Naive thymus-derived CD4-positive, alpha-beta T cell (primary cell): ENCODE data around the gene METTL21A. TPM values are rescaled to one million over a fixed set of nuclear protein-coding genes. Genes with fewer than 3 reads are reported as not detected.

Source experiments
- ATAC-seq: fragments of 150-1000 bp; cut with Tn5 transposase; 2 replicates; pipeline ENCODE4 v1.10.0; 2021; ENCODE audit warnings: mild to moderate bottlenecking, moderate library complexity
- CTCF ChIA-PET: fragments of 350-600 bp; sonication (Branson Sonifier 250); formaldehyde crosslinking; loops from one replicate; lab custom pipeline; 2021; ENCODE audit warnings: antibody characterized with exemption; lab: Charles Lee
- POLR2A ChIA-PET: fragments of 350-600 bp; sonication (Branson Sonifier 250); formaldehyde crosslinking; loops from one replicate; lab custom pipeline; 2021; ENCODE audit warnings: antibody characterized with exemption, inconsistent platforms; lab: Charles Lee
- DNase-seq, 9 donors: peaks; one replicate each; pipeline versions ENCODE4 v3.0.0 to v3.0.0-alpha.2; 2020 to 2022; ENCODE audit warnings: mixed read lengths in 1 of 9
- H3K27ac ChIP-seq: one replicate; pipeline ENCODE4 v1.7.0; 2013; ENCODE audit warnings: mild to moderate bottlenecking, low read depth, low read length, moderate library complexity
- H3K27me3 ChIP-seq, 2 donors: one replicate each; pipeline ENCODE4 v1.7.0; 2013; ENCODE audit warnings: low read length in 2 of 2, mild to moderate bottlenecking in 2 of 2, moderate library complexity in 2 of 2; ENCODE audit not compliant: control insufficient read depth in 2 of 2, insufficient read depth in 2 of 2
- H3K36me3 ChIP-seq, 3 experiments: 1 replicate in 2 of 3; 2 replicates in 1 of 3; pipeline ENCODE4 v1.7.0; 2013; ENCODE audit warnings: low read length in 3 of 3, mild to moderate bottlenecking in 3 of 3, moderate library complexity in 1 of 3; ENCODE audit not compliant: insufficient read depth in 3 of 3, control insufficient read depth in 2 of 3
- H3K4me1 ChIP-seq, 2 donors: one replicate each; pipeline ENCODE4 v1.7.0; 2013; ENCODE audit warnings: low read length in 2 of 2, mild to moderate bottlenecking in 2 of 2, moderate library complexity in 1 of 2; ENCODE audit not compliant: control insufficient read depth in 2 of 2, insufficient read depth in 2 of 2
- H3K4me3 ChIP-seq: 2 replicates; pipeline ENCODE4 v1.7.0; 2013; ENCODE audit warnings: mild to moderate bottlenecking, low read length
- H3K9me3 ChIP-seq, 3 experiments: 1 replicate in 2 of 3; 2 replicates in 1 of 3; pipeline ENCODE4 v1.7.0; 2013; ENCODE audit warnings: low read length in 3 of 3; ENCODE audit not compliant: control insufficient read depth in 2 of 3
- H3K27ac Mint-ChIP-seq, 9 donors: one replicate each; pipeline ENCODE4 v1.8.0; 2020 to 2022; ENCODE audit warnings: mixed read lengths in 9 of 9, mild to moderate bottlenecking in 8 of 9, moderate library complexity in 5 of 9, inconsistent platforms in 2 of 9
- H3K27me3 Mint-ChIP-seq, 5 donors: one replicate each; pipeline ENCODE4 v1.8.0; 2021 to 2022; ENCODE audit warnings: mixed read lengths in 5 of 5, mild to moderate bottlenecking in 1 of 5
- H3K36me3 Mint-ChIP-seq, 5 donors: one replicate each; pipeline ENCODE4 v1.8.0; 2020 to 2022; ENCODE audit warnings: mixed read lengths in 5 of 5, mild to moderate bottlenecking in 3 of 5, inconsistent platforms in 1 of 5
- H3K4me1 Mint-ChIP-seq, 7 donors: one replicate each; pipeline ENCODE4 v1.8.0; 2020 to 2022; ENCODE audit warnings: mixed read lengths in 7 of 7, mild to moderate bottlenecking in 3 of 7, inconsistent platforms in 1 of 7
- H3K4me3 Mint-ChIP-seq, 10 donors: one replicate each; pipeline ENCODE4 v1.8.0; 2020 to 2022; ENCODE audit warnings: mild to moderate bottlenecking in 10 of 10, mixed read lengths in 10 of 10, moderate library complexity in 6 of 10, inconsistent platforms in 2 of 10
- H3K9me3 Mint-ChIP-seq, 11 donors: one replicate each; pipeline ENCODE4 v1.8.0; 2020 to 2022; ENCODE audit warnings: mixed read lengths in 11 of 11, mild to moderate bottlenecking in 4 of 11, inconsistent platforms in 1 of 11, moderate library complexity in 1 of 11
- intact Hi-C, 2 donors: fragments of 100-400 bp; cut with micrococcal nuclease; formaldehyde crosslinking; loops; one replicate each; pipeline ENCODE4 v1.15.1; 2023
- polyA plus RNA-seq, 2 donors: library from polyadenylated mRNA; unstranded; fragments of 300-500 nt; fragmentation: Illumina TruSeq; gene quantifications; one replicate each; pipeline ENCODE4 v1.2.3, GENCODE V29; 2021
- total RNA-seq, 6 experiments: library from RNA in 5 of 6; stranded (reverse) in 5 of 6; gene quantifications; 1 replicate in 5 of 6; 2 replicates in 1 of 6; pipeline ENCODE4 v1.2.3 and lab custom pipeline; 2021 to 2026

Gene METTL21A
- total RNA-seq, result 10 to 100 TPM; 14.6 to 20.5 (median 19.6) TPM
- 10 to 100 TPM; 39.9 to 40.2 TPM for polyA plus RNA-seq
- total RNA-seq (lab: John Stamatoyannopoulos, UW), result 14.1 reads per million, percentile 43 among the genes with 10 or more reads in this experiment

DNA sequence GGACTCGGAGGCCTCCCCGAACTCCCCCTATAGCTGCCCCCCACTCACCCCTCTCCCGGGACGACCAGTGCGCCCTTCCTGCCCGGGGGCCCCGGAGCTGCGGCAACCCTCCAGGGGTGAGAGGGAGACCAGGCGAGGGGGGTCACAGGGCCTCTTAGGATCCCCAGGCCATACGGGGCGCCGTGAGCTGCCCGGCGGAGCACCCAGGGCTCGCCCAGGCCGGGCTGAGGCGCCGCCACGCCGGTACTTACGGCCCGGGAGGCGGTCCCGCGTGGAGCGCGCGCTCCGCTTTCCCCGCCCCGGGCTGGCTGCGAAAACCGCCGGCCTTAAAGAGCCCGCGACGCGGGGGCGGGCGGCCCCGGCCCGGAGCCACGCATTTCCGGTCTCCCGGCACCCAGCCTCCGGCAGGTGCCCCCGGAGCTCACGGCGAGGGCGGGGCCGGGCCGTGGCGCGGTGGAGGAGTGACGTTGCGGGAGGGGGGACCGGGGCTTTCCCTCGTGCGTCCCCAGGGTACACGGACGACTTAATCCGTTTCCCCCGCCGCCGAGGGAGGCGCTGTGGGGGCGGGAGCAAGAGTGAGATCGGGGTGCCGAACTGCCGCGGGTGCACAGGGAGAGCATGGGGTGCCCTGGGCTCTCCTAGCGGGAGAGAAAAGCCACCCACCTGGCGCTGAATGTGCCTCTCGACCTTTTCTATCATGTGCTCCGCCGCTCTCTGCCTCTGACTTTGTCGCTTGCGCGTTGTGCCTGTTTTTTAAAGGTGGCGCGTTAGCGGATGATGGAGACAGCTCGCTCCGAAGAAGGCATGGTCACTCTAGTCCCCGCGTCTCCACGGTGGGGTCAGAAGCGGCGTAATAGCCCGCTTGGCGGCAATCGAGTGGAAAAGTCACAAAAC lies at the start of gene METTL21A:
Gene METTL21A (minus strand): TSS at position 381 of the 894 bp plus-strand sequence. CDS start 1,019 bp downstream, outside the sequence.
- H3K4me3 Mint-ChIP-seq, result peak within 1 kb of the TSS; percentile 93 to 96 (median 94)
- H3K36me3 ChIP-seq, result peaks cover 0 to 22% (median 0%) of the 10 kb centered on the region in 3 experiments
- ChIA-PET POLR2A (interaction anchor here (0.7 to 4.3 kb wide), 16 partner anchors 12 to 1539 kb away, joined by 3 to 89 read pairs (median 5); partner anchors contain the start of genes CCNYL1, CREB1, FASTKD2 and INO80D), CTCF (interaction anchor here (0.6 to 1.7 kb wide), 9 partner anchors 8 to 647 kb away, joined by 3 to 5 read pairs (median 3); partner anchors contain the start of gene CCNYL1)
- peaks cover 4 to 10% of the 10 kb centered on the region in 2 donors for H3K4me1 ChIP-seq
- no peaks in the 10 kb centered on the region for H3K27me3 ChIP-seq
- H3K27me3 Mint-ChIP-seq, result peaks cover 0 to 2% (median 0%) of the 10 kb centered on the region in 5 donors
- H3K4me3 ChIP-seq, result peak within 1 kb of the TSS; percentile 92
- peak within 1 kb of the TSS; percentile 99 for H3K27ac ChIP-seq
- DNase-seq (peak; percentile 91 to 97 (median 95)), ATAC-seq (peak; percentile 91)
- no peaks in the 10 kb centered on the region for H3K9me3 Mint-ChIP-seq
- peaks cover 32 to 52% (median 40%) of the 10 kb centered on the region in 7 donors for H3K4me1 Mint-ChIP-seq
- no peaks in the 10 kb centered on the region for H3K9me3 ChIP-seq
- H3K36me3 Mint-ChIP-seq, result peaks cover 0 to 8% (median 5%) of the 10 kb centered on the region in 5 donors
- intact Hi-C loops, result loop anchor here (1.0 to 10.0 kb wide), 16 partner anchors 48 to 1540 kb away; partner anchors contain the start of genes CCNYL1 (in 2 of the 2), CREB1 (in 2 of the 2), FASTKD2 (in 2 of the 2) and FZD5 (in 2 of the 2)
- H3K27ac Mint-ChIP-seq, result peak within 1 kb of the TSS; percentile 86 to 96 (median 95)

- Histone ChIP-seq H3K4me1 (no peaks in the 10 kb centered on the region), H3K4me3 (no peak overlapping the region), H3K36me3 (no peaks in the 10 kb centered on the region), H3K27ac (no peak overlapping the region), H3K27me3 (no peaks in the 10 kb centered on the region), H3K9me3 (no peaks in the 10 kb centered on the region)
- Mint-ChIP-seq H3K36me3 (peaks cover 0 to 4% (median 0%) of the 10 kb centered on the region in 5 donors), H3K4me3 (no peak overlapping the region), H3K9me3 (no peaks in the 10 kb centered on the region), H3K4me1 (no peaks in the 10 kb centered on the region), H3K27ac (no peak overlapping the region), H3K27me3 (peaks cover 0 to 12% (median 11%) of the 10 kb centered on the region in 5 donors)
- no peak for ATAC-seq
- POLR2A ChIA-PET, result no interaction called here
- intact Hi-C loops, result no loop called here
- no peak for DNase-seq
- CTCF ChIA-PET, result no interaction called here
Observed at GRCh38 chr2:207674826-207675225, 49.6 kb upstream of the METTL21A start.

GRCh38 chr2:207674266-207674774 lies 49.1 kb upstream of the METTL21A start:
- Mint-ChIP-seq H3K36me3 (no peaks in the 10 kb centered on the region), H3K4me3 (no peak overlapping the region), H3K9me3 (no peaks in the 10 kb centered on the region), H3K27ac (no peak overlapping the region), H3K27me3 (peaks cover 0 to 7% (median 7%) of the 10 kb centered on the region in 5 donors), H3K4me1 (no peaks in the 10 kb centered on the region)
- intact Hi-C loops, result no loop called here
- ATAC-seq (no peak), DNase-seq (no peak)
- ChIA-PET POLR2A (no interaction called here), CTCF (no interaction called here)
- no peaks in the 10 kb centered on the region for H3K9me3 ChIP-seq
- no peaks in the 10 kb centered on the region for H3K27me3 ChIP-seq
- no peaks in the 10 kb centered on the region for H3K36me3 ChIP-seq
- no peak overlapping the region for H3K4me3 ChIP-seq
- no peaks in the 10 kb centered on the region for H3K4me1 ChIP-seq
- H3K27ac ChIP-seq, result no peak overlapping the region

GRCh38 chr2:207673431-207673830 lies 48.2 kb upstream of the METTL21A start:
- no peaks in the 10 kb centered on the region for H3K4me1 Mint-ChIP-seq
- DNase-seq (no peak), ATAC-seq (no peak)
- H3K4me3 ChIP-seq, result no peak overlapping the region
- CTCF ChIA-PET, result no interaction called here
- H3K27me3 Mint-ChIP-seq, result peaks cover 0 to 7% (median 5%) of the 10 kb centered on the region in 5 donors
- H3K27me3 ChIP-seq, result no peaks in the 10 kb centered on the region
- intact Hi-C loops, result no loop called here
- no peaks in the 10 kb centered on the region for H3K4me1 ChIP-seq
- no peak overlapping the region for H3K27ac Mint-ChIP-seq
- no peaks in the 10 kb centered on the region for H3K9me3 ChIP-seq
- no peak overlapping the region for H3K27ac ChIP-seq
- POLR2A ChIA-PET, result no interaction called here
- no peaks in the 10 kb centered on the region for H3K36me3 ChIP-seq
- H3K9me3 Mint-ChIP-seq, result no peaks in the 10 kb centered on the region
- no peaks in the 10 kb centered on the region for H3K36me3 Mint-ChIP-seq
- no peak overlapping the region for H3K4me3 Mint-ChIP-seq

GRCh38 chr2:207670887-207671286 lies 45.7 kb upstream of the METTL21A start:
- no peak overlapping the region for H3K4me3 ChIP-seq
- Mint-ChIP-seq H3K4me1 (no peaks in the 10 kb centered on the region), H3K36me3 (no peaks in the 10 kb centered on the region), H3K4me3 (no peak overlapping the region), H3K9me3 (no peaks in the 10 kb centered on the region), H3K27ac (no peak overlapping the region), H3K27me3 (peaks cover 0 to 7% (median 0%) of the 10 kb centered on the region in 5 donors)
- H3K9me3 ChIP-seq, result no peaks in the 10 kb centered on the region
- no peaks in the 10 kb centered on the region for H3K27me3 ChIP-seq
- no peaks in the 10 kb centered on the region for H3K36me3 ChIP-seq
- intact Hi-C loops, result no loop called here
- CTCF ChIA-PET, result interaction anchor here (0.7 kb wide), 1 partner anchor 387 kb away, joined by 3 read pairs; no protein-coding TSS in a partner anchor
- no peak overlapping the region for H3K27ac ChIP-seq
- H3K4me1 ChIP-seq, result no peaks in the 10 kb centered on the region
- POLR2A ChIA-PET, result no interaction called here
- DNase-seq (no peak), ATAC-seq (no peak)

DNA sequence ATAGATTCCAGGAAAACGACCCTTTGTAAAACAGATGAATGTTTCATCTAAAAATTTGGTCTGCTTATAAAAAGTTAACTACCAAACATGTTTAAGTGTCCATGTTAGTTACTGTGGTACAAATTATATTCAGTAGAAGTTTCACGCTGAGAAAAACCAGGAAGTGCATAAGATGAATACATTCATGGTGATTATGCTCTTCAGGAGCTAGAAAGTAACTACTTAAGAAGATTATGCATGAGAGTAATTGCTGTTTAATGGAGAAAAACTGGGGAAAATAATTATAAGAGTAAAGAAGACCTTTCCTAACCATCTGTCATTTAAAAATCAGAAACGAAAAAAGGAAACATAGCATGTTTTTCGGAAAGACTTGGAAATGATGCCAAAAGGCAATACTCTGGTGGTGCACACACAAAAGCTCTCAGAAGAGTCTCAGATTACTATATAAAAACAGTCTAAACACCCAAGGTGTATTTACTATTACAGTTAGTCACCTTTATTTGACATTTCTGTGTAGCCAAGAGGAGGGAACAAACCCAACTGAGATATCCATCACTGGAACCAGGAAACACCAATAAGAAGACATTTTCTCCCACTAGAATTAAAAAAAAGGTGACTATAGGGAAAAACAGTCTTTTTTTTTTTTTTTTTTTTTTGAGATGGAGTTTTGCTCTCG lies 38.8 kb upstream of the METTL21A start:
- no peaks in the 10 kb centered on the region for H3K4me1 ChIP-seq
- CTCF ChIA-PET, result no interaction called here
- POLR2A ChIA-PET, result no interaction called here
- no peak overlapping the region for H3K27ac ChIP-seq
- Mint-ChIP-seq H3K4me1 (no peaks in the 10 kb centered on the region), H3K9me3 (no peaks in the 10 kb centered on the region), H3K4me3 (no peak overlapping the region), H3K27ac (no peak overlapping the region), H3K27me3 (no peaks in the 10 kb centered on the region), H3K36me3 (no peaks in the 10 kb centered on the region)
- ATAC-seq (no peak), DNase-seq (no peak)
- no peaks in the 10 kb centered on the region for H3K27me3 ChIP-seq
- intact Hi-C loops, result no loop called here
- H3K4me3 ChIP-seq, result no peak overlapping the region
- no peaks in the 10 kb centered on the region for H3K9me3 ChIP-seq
- no peaks in the 10 kb centered on the region for H3K36me3 ChIP-seq
